CD4-positive, alpha-beta T cell treated with Interleukin-17A for 4 hours (primary cell): Measurements from ENCODE around the gene GFI1.
A peak's percentile ranks its signal among the peaks of the same experiment; 100 is the strongest.

Source experiments
- DNase-seq: peaks from one replicate; pipeline ENCODE4 v3.0.0-alpha.2; 2020; ENCODE audit warnings: mixed read lengths

The GFI1 gene

GRCh38 chr1:92487078-92487605, 417 bp upstream of the GFI1 start:
- DNase-seq, result no peak

- DNase-seq, result peak; percentile 88
These were observed 1.1 kb downstream of the GFI1 start for GRCh38 chr1:92485381-92486250.

DNA sequence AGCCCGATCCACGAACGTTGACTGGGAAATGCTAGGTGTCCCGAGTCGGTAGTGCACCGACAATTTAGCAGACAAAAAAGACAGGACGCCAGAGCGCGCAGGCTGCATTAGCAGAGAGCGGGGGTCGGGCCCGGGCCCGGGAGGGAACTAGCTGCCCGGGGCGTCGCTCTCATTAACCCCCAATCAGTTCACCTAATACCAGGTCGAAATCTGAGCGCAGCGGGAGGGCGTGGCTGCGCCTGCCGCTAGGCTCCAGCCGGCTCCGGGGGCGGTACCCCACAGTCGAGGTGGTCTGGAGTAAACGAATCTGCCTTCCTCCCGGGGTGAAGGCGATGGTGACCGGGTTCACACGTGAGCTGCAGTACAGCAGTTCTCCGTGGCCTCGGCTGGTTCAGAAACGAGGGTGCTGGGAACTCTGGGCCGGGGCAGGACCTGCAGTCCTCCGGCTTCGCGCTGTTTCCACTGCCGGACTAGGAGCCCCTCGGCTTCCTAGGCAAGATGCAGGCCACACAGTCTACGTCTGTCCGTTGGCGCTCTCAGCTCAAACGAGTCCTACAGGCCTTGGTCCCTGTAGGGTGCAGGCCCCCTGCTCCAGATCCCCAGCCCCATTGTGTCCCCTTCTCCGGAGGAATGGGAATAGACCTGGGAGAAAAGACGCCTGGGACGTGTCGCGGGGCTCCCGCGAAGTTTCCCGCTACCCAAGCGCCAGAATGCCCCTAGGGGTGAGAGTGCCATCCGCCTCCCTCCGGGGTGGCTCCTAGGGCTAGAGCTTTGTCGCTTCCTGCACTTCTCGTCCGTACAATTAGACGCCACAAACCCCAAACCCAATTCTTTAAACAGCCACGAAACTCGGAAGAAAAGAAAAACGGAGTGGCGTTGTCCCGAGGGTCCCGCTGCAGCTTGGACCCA, 2.0 kb downstream of the GFI1 start:
- peak; percentile 77 for DNase-seq

GRCh38 chr1:92483610-92484471, 2.9 kb downstream of the GFI1 start:
- peak; percentile 73 for DNase-seq

DNA sequence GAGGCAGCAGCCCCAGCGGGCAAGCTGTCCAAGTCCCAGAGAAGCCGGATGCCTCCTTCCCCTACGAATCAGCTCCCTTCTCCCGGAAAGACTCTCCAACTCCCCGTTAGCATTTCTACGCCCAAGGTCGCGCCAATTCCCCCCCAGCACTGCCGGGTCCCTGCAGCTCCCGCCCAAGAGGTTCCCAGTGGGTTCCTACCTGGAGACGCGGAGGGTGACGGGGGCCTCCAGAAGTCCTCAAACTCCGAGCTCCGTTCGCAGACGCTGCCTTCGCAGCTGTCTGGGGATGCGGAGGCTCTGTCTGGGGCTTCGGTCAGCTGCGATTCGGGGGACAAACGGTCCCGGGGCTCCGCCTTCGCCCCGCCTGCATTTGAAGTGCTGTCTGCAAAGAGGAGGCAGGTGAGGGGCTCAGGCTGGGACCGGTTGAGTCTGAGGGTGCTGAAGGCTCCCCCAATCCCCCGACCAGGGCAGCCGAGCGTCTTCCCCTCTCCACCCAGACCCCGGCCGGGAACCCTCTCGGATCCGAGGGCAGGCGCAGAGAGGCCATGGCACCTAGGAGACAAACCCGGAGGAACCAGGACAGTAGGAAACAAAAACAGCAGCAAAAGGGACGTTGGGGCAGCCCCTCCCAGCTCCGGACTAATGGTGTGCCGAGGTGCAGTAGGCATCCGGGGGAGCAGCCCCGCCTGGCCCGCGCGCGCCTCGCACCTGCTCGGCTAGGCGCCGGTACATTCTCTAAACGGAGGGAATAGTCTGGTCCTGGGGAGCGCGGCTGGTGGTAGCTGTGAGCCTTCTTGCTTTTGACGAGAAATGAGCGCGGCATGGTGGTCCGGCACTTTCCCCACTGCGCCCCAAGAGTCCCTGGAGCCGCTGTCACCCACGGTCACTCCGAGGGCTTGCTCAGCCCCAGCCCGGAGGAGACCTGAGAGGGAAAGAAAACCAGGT, 3.8 kb downstream of the GFI1 start:
- peak; percentile 65 for DNase-seq

- peak; percentile 22 for DNase-seq
These were observed 4.6 kb downstream of the GFI1 start for GRCh38 chr1:92481971-92482664.

DNA sequence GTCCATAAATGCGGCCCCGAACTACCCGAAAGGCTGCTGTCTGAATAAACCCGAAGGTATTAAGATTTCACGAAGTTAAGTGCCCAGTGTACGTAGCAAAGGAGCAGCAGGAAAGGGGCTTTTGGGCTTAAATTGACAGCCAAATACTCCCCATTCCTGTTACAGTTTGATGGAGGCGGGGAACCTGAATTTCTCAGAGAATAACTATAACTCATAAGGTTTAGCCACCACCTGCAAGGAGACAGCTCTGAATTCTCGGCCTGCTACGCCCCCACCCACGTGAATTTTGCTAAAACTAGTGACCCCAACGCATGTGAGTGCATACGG, 5.2 kb downstream of the GFI1 start:
- DNase-seq, result no peak

DNA sequence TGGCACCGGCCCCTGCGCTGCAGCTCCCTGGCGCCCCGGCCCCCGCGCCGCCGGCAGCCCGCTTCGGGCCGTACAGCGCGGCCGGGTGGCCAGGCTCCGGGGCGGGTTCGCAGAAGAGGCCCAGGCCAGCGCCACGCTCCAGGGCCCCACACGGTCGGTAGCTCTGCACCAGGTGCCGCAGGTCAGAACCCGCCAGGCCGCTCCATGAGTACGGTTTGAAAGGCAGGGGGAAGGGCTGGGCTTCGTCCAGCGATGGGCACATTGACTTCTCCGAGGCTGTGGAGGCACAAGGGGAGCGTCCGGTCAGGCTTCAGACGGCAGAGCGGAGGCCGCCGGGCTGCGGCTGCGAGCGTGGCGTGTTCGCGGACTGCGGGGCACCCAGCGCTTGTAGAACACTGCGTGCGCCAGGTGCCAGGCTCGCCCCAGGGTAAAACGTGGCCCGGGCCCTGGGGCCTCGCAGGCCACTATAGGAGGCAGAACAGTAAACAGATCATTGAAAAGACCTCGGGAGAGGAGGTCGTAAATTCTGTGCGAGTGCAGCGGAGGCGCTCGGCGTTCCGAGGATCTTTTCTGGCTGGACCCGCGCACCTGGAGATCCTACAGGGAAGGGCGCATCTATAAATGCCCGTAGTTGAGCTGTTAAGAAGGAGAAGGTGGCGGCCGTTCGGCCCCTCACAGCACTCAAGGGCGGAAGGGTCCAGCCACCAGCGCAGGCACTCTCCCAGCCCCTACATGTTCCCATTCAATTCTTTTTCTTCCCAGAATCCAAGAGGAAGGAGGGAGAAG, 5.7 kb downstream of the GFI1 start:
- DNase-seq, result no peak

DNA sequence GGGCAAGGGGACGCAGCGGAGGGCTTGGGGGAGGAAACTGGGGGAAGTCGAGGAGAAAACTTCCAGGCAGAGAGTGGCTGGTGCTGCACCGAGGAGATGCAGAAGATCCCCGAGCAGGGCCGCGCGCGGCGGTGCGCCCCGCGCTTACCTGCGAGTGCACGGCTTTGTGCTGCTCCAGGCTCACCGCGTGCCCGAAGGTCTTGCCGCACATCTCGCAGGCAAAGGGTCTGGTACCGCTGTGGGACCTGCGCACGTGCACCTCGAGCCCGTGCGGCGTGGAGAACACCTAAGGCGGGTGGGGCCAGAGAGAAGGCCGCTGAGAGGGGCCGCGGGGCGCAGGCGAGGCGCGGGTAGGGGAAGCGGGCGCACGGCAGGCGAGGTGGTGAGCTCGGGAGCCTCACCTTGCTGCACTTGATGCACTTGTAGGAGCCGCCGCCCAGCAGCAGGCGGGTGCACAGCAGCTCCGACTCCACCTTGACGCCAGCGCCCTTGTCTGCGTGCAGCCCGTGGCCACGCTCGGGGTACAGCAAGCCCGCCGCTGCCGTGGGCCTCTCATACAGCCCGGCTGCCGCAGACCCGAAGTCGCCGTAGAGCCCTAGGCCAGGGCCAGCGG, 6.4 kb downstream of the GFI1 start:
- DNase-seq, result no peak

- no peak for DNase-seq
These were observed 7.1 kb downstream of the GFI1 start for GRCh38 chr1:92479587-92479986.

DNA sequence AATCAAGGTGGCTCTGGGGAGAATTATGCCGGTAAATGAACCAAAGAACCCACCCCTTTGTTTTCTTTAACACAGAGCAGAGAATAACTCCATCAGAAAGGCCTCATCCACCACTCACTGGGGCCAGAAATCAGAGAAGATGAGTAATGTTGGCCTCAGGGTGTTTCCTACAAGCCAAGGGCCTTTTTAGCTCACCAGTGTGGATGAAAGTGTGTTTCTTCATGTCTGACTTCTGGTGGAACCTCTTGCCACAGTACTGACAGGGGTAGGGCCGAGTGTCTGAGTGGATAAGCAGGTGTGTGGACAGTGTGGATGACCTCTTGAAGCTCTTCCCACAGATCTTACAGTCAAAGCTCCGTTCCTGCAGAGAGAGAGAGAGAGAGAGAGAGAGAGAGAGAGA, 8.3 kb downstream of the GFI1 start:
- no peak for DNase-seq

GRCh38 chr1:92476071-92476631, 10.6 kb downstream of the GFI1 start:
- DNase-seq, result peak; percentile 62

DNA sequence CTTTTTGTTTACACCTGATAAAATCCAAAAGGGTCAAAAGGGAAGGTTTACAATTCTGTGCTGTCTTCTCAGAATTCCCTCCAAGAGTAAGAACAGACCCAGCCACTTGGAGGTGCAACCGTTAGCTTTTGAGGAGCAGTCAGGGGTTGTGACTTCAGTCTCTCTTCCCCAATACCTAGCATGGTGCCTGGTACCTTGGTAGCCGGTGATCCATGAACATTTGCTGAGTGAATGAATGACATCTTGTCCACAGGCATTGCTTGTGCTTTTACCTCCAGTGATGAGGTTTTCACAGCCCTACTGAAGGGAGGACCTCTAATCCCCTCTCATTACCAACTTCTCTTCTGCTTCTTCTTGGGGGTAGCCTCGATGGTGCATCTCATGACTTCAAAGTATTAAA, 11.7 kb downstream of the GFI1 start:
- DNase-seq, result no peak

DNA sequence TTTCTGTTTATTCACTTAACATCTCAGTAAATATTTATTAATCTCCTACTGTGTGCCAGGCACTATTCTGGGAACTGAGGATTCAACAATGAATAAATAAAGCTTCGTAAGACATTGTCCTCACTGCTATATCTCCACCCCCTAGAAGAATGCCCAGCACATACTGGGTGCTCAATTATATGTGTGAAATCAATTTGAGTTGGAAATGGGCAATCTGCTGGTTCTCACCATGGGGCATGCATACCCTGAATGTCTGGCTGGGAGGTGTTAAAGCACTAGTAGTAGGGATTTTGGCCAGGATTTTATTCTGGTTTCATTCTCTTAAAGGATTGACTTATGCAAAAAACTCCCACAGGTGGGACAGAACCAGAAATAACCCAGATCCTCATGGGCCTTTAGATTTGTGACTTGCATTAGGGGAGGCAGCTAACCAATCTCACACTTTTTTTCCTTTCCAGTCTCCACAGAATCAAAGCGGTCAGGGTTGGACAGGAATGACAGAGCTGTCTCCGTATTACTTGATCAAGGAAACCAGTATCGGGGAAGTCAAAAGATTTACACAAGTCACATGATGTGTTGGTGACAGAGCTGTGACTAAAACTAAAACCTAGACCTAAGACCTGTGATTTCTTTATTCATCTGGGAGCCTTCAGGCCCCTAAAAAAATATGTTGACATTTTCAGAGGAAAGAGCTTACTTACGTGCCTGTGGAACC, 12.8 kb downstream of the GFI1 start:
- DNase-seq, result no peak

GRCh38 chr1:92470216-92470615, 16.5 kb downstream of the GFI1 start:
- DNase-seq, result no peak

DNA sequence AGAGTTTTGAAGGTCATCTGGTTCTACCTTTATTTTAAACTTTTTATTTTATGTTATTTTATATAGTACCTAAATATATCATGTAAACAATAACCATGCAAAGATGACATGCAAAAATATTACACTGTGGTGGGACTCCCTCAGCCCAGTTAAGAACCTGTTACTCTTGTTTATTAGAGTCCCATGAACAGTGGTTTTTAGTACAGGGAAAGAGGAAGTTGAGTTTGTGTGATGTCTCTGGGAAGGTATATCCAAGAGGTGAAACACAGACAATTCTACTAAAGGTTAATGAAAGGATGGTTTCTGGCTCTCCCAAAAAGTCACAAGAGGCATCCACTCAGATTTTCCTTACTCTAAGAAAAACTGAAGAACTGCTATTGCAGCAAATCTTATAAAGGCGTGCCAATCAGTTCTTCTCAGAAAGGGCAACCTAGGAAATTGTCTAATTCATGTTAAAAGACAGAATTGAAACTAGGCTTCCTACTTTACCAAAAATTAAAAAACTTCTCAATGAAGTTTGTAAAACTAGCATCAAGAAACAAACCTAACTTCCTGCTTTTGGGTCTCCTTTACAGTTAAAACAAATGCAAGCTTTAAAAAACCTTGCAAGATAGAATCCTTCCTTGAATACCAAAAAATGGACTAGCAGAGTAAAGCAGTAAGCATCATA, 19.9 kb downstream of the GFI1 start:
- no peak for DNase-seq

- no peak for DNase-seq
These were observed 21.5 kb downstream of the GFI1 start for GRCh38 chr1:92465256-92465647.
